Measurements from ENCODE around the gene KRTAP19-8. TPM values are rescaled to one million over a fixed set of nuclear protein-coding genes. Genes with fewer than 3 reads are reported as not detected.

KRTAP19-8 gene
- not detected for total RNA-seq

DNA sequence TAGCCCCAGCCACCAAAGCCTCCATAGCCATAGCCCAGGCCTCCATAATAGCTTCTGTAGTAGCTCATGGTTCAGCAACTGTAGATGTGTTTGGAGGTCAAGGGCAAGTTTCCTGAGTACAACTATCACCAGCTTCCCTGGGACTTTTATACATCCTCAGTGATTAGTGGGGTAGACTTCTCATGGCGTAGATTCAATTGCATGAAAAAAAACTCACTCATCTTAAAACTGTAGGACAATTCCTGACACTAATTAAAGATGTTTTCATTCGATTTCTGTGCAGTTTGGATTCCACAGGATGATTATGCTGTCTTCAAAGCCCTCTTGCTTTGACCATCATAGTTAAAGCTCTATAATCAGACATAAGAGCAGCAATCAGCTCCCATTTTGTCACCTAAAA, at the start of gene KRTAP19-8:
Gene KRTAP19-8, minus strand, starts transcription at position 101 of the 400 bp plus-strand sequence. Its CDS starts 33 bp downstream, at position 68.
- ATAC-seq = no peak
- no peaks in the 10 kb centered on the region for H3K36me3 Mint-ChIP-seq
- no peak for DNase-seq (ENCODE audit: low spot score in 2 of 2)
- H3K9me3 Mint-ChIP-seq = peaks cover 0 to 2% of the 10 kb centered on the region in 2 donors
- no peak within 1 kb of the TSS for H3K27ac Mint-ChIP-seq

- ATAC-seq = no peak
- Mint-ChIP-seq H3K36me3 (no peaks in the 10 kb centered on the region), H3K9me3 (no peaks in the 10 kb centered on the region)
These were observed 49.6 kb upstream of the KRTAP19-8 start for GRCh38 chr21:31087639-31088473.

DNA sequence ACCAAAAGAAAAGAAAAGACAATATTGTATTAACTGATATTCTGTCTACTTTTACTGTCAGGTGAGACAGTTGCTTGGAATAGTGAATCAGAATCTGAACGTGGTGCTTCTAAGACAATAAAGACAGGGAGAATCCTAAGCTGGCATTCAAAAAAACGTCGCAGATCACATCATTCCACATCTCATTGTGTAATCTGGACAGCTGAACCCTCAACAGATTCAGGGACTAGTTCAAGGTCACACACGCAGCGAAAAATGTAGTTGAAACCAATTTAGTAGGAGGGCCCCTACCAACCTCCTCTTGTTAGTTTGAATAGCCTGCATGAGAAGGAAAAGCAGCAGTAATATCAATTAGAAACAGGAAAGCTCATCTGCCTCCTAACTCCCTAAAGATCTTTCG, 46.4 kb upstream of the KRTAP19-8 start:
- no peaks in the 10 kb centered on the region for H3K9me3 Mint-ChIP-seq
- no peaks in the 10 kb centered on the region for H3K36me3 Mint-ChIP-seq
- ATAC-seq = no peak
- no peak for DNase-seq (ENCODE audit: low spot score in 2 of 2)
- no peak overlapping the region for H3K27ac Mint-ChIP-seq

More at GRCh38 chr21:31087639-31088473, 49.6 kb upstream of the KRTAP19-8 start:
- DNase-seq (ENCODE audit: low spot score in 2 of 2) = no peak
- H3K27ac Mint-ChIP-seq = no peak overlapping the region

- H3K27ac Mint-ChIP-seq = no peak overlapping the region
- ATAC-seq (peak; percentile 65 to 95), DNase-seq (ENCODE audit: low spot score in 2 of 2) (no peak)
- no peaks in the 10 kb centered on the region for H3K9me3 Mint-ChIP-seq
- no peaks in the 10 kb centered on the region for H3K36me3 Mint-ChIP-seq
These were observed 40.5 kb upstream of the KRTAP19-8 start for GRCh38 chr21:31078796-31079195.

- Mint-ChIP-seq H3K27ac (no peak overlapping the region), H3K9me3 (no peaks in the 10 kb centered on the region), H3K36me3 (no peaks in the 10 kb centered on the region)
- ATAC-seq (no peak), DNase-seq (ENCODE audit: low spot score in 2 of 2) (no peak)
These were observed 39.9 kb upstream of the KRTAP19-8 start for GRCh38 chr21:31078216-31078615.

- ATAC-seq (no peak), DNase-seq (ENCODE audit: low spot score in 2 of 2) (no peak)
- no peaks in the 10 kb centered on the region for H3K36me3 Mint-ChIP-seq
- no peaks in the 10 kb centered on the region for H3K9me3 Mint-ChIP-seq
- H3K27ac Mint-ChIP-seq = no peak overlapping the region
These were observed 37.6 kb upstream of the KRTAP19-8 start for GRCh38 chr21:31075848-31076247.

DNA sequence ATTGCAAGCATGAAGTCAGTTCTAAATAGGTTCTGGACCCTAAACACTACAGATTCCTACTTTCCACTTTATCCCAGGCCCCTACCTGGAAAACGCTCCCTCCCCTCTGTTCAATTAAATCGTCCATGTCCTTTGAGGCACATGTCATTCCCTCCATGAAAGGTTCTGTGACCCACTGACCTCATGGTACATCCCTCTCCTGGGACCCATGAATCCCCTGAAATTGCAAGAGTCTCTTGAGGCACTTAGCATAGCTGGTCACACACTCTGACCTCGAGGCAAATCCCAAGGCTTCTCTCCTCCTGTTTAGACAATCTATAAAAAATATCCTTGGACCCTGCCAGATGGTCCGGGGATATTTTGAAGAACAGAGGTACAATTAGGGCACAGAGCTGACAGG, 34.3 kb upstream of the KRTAP19-8 start:
- no peak overlapping the region for H3K27ac Mint-ChIP-seq
- DNase-seq (ENCODE audit: low spot score in 2 of 2) (no peak), ATAC-seq (no peak)
- no peaks in the 10 kb centered on the region for H3K9me3 Mint-ChIP-seq
- no peaks in the 10 kb centered on the region for H3K36me3 Mint-ChIP-seq

- no peaks in the 10 kb centered on the region for H3K9me3 Mint-ChIP-seq
- H3K27ac Mint-ChIP-seq = no peak overlapping the region
- ATAC-seq = no peak
These were observed 26.5 kb upstream of the KRTAP19-8 start for GRCh38 chr21:31064803-31065202.

GRCh38 chr21:31052489-31053142, 14.3 kb upstream of the KRTAP19-8 start:
- no peaks in the 10 kb centered on the region for H3K36me3 Mint-ChIP-seq
- peak overlapping the region in 1 of 2 donors; percentile 11 for H3K27ac Mint-ChIP-seq
- H3K9me3 Mint-ChIP-seq = no peaks in the 10 kb centered on the region
- ATAC-seq = no peak
- no peak for DNase-seq (ENCODE audit: low spot score in 2 of 2)

More at GRCh38 chr21:31064803-31065202, 26.5 kb upstream of the KRTAP19-8 start:
- H3K36me3 Mint-ChIP-seq = no peaks in the 10 kb centered on the region
- no peak for DNase-seq (ENCODE audit: low spot score in 2 of 2)

DNA sequence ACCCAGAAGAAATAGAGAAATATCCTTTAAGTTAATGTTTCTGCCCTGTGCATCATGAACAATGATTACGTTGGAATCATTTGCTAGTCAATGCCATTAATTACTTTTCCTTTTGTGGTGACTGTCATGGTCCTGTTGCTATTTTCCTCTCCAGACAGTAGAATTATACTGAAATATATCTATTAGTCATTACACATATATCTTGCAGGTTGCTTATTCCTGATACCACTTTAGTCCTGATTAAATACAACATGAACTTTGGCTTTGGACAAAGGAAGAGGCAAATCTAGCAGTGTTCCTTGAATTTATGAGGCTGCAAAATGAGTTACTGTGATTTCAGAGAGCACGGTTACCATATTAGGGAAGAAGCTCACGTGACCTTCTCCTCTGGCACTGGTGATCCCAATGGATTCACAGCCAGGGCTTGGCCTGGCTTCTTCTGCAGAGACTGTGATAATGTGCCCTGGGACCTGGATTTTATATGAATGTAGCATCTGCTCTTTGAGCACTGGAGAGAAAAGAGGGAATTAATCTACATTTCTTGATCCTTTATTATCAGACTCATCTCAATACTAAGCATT, 12.4 kb upstream of the KRTAP19-8 start:
- Mint-ChIP-seq H3K27ac (no peak overlapping the region), H3K36me3 (no peaks in the 10 kb centered on the region), H3K9me3 (no peaks in the 10 kb centered on the region)
- ATAC-seq (no peak), DNase-seq (ENCODE audit: low spot score in 2 of 2) (no peak)

- Mint-ChIP-seq H3K27ac (no peak overlapping the region), H3K9me3 (no peaks in the 10 kb centered on the region), H3K36me3 (no peaks in the 10 kb centered on the region)
- no peak for DNase-seq (ENCODE audit: low spot score in 2 of 2)
- no peak for ATAC-seq
These were observed 7.6 kb upstream of the KRTAP19-8 start for GRCh38 chr21:31045841-31046240.

DNA sequence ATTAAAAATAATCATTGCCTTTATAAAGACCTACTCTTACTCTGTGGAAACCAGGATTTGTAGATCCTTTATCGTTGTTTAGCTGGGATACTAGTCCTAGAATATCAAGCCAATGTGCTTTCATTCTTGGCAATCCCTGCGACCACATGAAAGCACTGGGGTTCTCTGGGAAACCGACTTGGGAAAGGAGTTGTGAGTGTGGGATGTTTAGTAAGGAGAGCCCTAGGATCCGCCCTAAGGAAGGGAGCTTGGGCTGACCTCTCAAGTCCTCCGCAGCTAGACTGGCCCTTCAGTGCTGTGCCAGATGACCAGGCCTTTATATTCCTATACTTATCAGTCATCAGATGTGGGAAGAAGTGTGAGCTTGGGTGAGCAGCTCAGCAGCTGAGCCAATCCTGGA, 5.2 kb upstream of the KRTAP19-8 start:
- no peak for ATAC-seq
- Mint-ChIP-seq H3K36me3 (no peaks in the 10 kb centered on the region), H3K27ac (no peak overlapping the region), H3K9me3 (no peaks in the 10 kb centered on the region)
- no peak for DNase-seq (ENCODE audit: low spot score in 2 of 2)

- ATAC-seq (no peak), DNase-seq (ENCODE audit: low spot score in 2 of 2) (no peak)
- H3K27ac Mint-ChIP-seq = no peak overlapping the region
- H3K36me3 Mint-ChIP-seq = no peaks in the 10 kb centered on the region
- H3K9me3 Mint-ChIP-seq = no peaks in the 10 kb centered on the region
These were observed 3.8 kb upstream of the KRTAP19-8 start for GRCh38 chr21:31042080-31042464.

DNA sequence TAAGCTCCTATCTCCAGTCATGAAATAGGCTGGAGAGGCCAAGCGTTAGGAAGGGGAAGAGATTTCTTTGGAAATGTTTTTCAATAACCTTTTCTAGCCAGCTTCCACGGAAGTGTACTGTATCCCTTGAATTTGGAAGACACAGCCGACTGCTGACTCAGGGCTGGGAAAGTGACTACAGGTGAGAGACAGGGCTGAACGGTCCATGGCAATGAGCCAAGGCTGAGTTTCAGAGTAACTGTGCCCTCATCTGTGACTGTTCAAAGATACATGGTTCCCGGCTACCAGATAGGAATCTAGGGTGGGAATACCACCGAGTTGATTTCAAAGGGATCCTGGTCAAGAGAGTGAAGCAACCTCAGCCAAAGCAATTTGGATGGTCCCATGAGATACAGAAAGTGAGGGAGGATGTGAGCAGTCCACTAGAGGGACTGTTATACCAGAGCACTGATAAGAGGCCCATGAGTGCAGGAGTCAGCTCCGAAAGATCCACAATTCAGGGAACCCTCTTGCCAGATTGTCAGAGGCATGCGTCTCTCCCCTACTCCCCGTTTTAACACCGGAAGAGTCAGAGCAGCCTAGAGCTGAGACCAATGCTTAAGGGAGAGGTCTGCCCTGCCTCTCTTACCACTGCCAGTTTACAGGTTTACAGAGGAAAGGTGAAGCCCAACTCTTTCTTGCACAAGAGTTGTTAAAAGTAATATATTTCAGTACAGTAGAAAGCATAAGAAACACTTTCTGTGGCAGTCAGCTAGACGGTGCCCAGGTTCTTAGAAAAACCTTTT, 3.2 kb upstream of the KRTAP19-8 start:
- ATAC-seq (no peak), DNase-seq (ENCODE audit: low spot score in 2 of 2) (no peak)
- Mint-ChIP-seq H3K9me3 (no peaks in the 10 kb centered on the region), H3K27ac (peak overlapping the region in 1 of 2 donors; percentile 44), H3K36me3 (no peaks in the 10 kb centered on the region)

DNA sequence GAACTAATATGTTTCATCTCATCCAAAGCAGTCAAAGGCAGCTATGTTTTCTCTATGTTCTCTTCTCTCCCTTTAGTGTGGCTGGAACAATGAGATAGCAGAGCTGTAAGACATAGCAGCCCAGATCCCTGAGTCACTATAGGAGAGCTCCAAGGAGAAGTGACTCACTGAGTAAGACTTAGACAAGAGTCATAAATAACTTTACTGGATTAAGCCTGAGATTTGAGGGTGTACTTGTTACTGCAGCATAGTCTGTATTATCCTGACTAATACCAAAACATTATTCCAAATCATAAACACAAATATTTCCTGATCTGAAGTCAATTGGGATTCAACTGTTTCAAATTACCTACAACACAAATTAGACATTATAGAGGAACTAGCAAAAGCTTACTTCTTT, 3.9 kb downstream of the KRTAP19-8 start:
- ATAC-seq = no peak
- DNase-seq (ENCODE audit: low spot score in 2 of 2) = no peak
- Mint-ChIP-seq H3K27ac (no peak overlapping the region), H3K36me3 (no peaks in the 10 kb centered on the region), H3K9me3 (peaks cover 0 to 3% of the 10 kb centered on the region in 2 donors)

DNA sequence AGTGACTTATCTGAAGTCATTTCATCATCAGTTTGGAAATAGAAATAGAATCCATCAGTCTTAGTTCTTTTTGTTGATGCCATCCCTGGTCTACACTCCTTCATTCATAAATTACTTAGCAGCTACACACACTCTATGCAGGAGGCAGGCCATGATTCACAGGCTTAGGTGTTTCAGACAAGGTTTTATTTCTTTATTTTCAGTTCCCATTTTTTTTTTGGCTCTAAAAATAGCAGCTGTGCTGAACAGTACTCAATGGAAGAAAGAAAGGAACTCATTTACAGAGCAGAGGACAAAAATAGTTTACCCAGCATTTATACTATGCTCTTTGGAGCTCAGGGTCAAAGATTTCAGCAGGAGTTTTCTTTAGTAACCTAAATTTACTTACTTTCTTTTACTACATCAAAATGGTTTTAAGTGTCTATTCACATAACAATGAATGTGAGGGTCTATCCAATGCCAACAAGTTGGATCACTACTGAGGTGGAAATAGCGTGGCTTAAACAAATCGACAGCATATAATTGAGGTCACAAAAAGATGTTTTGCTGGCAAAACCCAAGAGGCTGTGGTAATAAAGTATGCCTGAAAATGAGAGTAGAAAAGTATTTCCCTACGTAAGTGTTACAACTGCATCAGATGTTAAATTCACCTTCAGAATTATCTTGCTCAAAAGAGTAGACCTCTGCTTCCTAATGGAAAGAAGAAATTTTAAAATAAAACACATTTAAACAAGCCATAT, 7.7 kb downstream of the KRTAP19-8 start:
- ATAC-seq = no peak
- no peaks in the 10 kb centered on the region for H3K36me3 Mint-ChIP-seq
- DNase-seq (ENCODE audit: low spot score in 2 of 2) = no peak
- H3K27ac Mint-ChIP-seq = no peak overlapping the region
- H3K9me3 Mint-ChIP-seq = peaks cover 0 to 3% of the 10 kb centered on the region in 2 donors
